Measurements from ENCODE around the gene G3BP2.

DNA sequence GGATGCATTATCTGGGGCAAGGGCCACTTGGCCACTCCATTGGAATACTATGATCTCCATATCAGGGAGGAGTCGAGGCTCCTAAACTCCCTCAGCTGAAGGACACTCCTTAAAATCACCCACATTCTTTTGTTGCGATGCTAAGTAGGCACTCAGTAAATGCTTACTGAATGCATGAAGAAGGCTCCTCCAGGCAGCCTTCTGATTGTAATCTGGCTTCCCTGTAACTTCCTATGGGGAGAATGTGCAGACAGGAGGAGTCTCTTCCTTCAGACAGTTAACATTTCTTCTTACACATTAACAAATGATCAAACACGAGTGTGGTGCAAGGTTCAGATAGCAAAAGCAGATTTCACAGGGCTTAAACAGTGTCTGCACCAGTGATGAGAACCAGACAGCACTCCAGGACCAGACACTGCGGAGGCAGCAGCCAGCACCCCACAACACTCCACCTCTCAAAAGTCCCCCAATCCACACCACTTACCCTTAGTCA lies 29.8 kb upstream of the G3BP2 start:
- TF ChIP-seq EZH2phosphoT487 (IDR thresholded peaks at IDR 0.05; ENCODE audit: low read length): no peak
- TF ChIP-seq CTCF (IDR thresholded peaks at IDR 0.05; ENCODE audit: low read length): no peak
